Skeletal muscle cell (primary cell): Measurements from ENCODE around the gene PRSS12.

ENCODE experiments used
- DNase-seq: peaks from one replicate; pipeline ENCODE4 v3.0.0-alpha.2; 2010; ENCODE audit warnings: low read depth
- H3K4me3 ChIP-seq: 2 replicates; pipeline ENCODE4 v1.5.1; 2011; ENCODE audit warnings: low read depth, mild to moderate bottlenecking, control low read depth, low read length, moderate library complexity

PRSS12 gene

DNA sequence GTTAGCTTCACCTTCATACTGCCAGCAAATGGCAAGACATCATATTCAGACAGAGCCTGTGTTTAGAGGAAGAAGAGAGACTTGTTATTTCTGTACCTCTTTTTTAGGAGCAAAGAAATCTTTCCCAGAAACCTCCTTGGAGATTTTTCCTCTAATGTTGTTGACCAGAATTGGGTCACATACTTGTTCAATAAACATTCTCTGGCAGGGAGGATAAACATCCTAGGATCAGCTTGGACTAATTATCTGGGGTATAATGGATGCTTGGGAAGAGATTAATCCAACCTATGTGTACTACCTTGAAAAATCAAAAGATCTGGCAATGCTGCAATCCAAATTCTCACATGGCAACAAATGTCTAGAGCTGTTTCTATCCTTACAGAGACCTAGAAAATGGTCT lies 8.4 kb upstream of the PRSS12 start:
- no peak for DNase-seq
- H3K4me3 ChIP-seq: no peak overlapping the region

DNA sequence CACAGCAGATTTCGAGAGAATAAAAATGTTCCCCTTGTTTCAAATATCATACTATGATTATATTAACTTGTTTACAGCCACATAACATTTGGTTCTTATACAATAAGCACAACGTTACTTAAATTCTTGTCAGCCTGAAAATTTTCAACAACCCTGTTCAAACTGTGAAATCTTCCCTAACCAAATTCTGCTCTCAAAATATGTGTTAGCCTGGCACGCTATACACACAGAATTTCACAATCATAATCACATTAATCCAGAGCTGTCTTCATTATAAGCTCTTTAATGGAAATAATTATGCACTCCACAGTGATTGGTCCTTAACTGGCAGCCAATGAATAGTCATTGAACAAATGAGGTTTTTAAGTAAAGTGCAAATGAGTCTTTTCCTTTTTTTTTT lies 7.3 kb upstream of the PRSS12 start:
- H3K4me3 ChIP-seq: no peak overlapping the region
- DNase-seq: no peak

DNA sequence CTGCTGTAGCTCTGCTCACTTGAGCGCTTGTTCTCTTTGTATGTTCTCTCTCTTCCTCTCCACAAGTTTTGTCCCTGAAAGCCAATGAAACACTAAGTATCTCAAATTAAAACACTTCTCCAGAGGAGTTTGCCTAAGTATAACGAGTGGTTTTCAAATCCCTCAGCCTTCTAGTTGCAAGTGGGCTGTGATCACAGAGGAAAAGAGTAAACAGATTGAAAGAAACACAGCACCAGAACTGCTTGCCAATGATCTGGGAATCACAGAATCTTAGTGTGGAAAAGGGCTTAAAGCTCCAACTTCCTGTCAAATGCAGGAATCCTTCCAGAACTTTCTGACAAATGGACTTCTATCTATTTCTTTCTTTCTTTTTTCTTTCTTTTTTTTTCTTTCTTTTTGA lies 4.8 kb upstream of the PRSS12 start:
- no peak for DNase-seq
- no peak overlapping the region for H3K4me3 ChIP-seq

DNA sequence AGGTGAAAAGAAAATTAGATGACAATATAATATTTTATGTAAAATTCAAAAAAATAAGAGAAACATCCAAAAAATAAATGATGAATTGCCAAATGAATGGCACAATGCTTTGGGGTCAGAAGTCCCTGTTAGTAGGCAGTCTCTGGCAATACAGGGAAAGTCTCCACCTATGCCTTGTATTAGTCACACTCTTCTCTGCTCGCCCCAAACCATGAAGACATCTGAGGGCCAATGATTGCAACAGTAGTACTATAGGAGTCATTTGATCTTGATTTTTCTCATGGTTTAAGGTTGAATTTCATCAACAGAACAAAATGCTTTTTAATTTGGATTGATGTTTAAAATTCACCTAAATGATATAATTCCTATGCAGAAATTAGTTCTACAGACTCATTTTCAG lies 3.9 kb upstream of the PRSS12 start:
- peak; percentile 23 for DNase-seq
- no peak overlapping the region for H3K4me3 ChIP-seq

DNA sequence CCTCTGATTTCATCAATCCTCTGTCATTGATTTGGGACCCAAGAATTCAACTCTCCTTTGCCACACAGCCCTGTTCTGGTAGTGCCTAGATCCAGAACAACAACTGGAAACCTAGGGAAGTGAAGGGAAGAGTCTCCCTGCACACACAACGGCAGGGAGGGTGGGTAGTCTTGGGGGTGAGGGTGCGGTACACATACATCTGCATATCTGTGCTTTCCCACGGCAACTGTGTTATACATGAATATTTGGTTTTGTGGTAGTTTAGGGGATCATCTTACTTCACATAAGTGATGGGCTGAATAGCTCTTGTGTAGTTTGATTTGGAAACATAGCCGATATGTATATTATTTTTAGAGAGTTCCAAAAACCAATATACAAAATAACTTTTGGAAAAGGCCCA lies 3.3 kb upstream of the PRSS12 start:
- no peak overlapping the region for H3K4me3 ChIP-seq

DNA sequence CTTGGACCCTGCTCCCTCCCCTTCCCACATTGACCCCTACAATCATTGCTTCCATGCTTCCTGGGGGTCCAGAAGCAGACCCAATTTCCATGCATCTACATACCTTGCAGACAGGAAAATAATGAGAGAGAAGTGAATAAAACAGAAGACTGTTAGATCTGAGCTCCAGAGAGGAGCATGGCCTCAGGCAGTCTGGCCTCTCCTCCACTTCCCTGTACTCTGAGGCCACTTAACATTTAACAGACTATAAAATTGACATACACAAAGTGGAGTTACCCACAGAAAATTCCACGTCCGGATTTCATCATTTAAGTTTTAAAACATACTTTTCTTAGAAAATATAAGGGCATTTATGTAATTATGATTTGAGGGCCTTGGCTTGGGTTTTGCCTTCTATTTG lies 2.1 kb upstream of the PRSS12 start:
- no peak for DNase-seq
- no peak overlapping the region for H3K4me3 ChIP-seq

More for the DNA sequence above, 3.3 kb upstream of the PRSS12 start:
- DNase-seq: no peak

DNA sequence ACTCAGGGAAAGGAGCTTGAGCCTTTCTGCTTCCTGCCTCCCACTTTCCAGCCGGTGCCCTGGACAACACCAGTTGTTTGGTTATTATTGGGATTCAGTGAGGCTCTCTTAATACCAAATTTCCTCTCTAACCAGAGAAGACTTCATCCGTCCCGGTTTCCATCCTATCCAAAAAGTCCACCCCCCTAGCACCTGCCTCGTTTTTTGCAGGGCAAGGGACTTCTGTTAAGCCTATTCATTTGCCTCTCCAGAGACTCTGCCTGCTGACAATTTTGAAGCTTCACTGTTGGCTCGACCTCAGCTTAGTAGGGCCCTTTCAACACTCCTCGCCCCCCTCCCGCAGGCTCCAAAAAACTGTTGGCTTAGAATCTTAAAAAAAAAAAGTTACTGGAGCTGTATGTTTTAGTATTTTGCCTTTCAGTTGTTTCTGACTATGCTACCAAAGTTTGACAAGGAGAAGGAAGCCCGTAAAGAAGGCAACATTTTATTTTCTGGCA lies 779 bp upstream of the PRSS12 start:
- peak overlapping the region; percentile 58 for H3K4me3 ChIP-seq
- no peak for DNase-seq

DNA sequence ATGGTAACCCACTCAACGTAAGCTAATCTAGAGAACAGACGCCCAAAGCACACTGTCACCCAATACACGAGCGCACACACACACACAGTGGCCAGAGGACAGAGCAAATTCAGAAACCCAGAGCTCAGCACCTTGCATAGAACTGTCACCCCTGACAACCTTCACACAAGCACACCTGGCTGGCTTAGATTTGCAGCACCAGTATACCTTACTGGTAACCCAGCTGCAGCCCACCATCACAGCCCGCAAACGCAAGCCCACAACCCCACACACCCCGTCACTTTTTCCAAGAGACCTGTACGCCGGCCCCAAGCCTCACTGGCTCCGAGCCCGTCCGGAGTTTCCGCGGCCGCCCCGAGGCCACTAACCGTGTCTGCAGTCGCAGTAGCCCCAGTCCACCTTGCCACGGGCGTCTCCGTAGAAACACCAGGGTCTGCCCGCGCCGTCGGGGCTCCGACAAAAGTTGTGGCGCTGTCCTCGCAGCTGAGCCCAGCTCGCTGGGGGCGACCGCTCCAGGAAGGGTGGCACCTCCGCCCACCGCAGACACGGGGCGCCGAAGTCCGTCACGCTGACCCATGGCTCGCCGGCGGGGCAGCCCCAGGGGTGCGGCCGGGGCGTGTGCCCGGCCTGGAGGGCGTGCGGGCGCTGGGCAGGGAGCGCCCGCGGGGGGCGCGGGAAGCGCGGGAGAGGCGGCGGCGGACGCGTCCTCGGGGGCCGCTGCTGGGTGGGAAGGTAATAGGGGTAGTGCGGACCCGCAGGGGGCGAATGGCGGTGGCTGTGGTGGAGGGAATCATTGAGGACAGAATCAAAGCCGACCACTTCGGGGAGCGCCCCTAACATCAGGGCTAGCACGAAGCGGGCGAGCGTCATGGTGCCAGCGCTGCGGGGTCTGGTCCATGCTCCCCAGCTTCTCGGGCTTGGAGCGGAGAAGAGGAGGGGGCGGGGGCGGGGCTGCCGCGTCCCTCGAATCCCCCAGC lies 664 bp downstream of the PRSS12 start:
- no peak for DNase-seq
- H3K4me3 ChIP-seq: peak overlapping the region; percentile 58

DNA sequence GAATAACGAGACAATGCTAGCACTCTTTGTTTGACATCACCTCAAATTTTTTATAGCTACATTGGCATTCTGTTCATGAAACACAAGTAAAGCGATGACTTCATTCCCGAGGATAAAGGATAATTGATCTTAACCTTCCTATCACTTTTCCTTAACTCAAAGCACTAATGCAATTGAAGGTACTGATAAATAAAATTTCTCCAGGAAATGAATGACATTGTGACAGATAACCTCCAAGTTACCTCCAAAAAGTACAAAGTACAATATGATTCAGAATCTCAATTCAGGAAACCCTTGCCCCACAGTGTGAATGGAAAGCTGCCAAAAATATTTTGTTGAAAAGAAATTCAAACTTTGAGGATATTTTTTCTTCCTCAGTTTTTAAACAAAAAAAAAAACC lies 1.8 kb downstream of the PRSS12 start:
- DNase-seq: no peak
- H3K4me3 ChIP-seq: no peak overlapping the region

DNA sequence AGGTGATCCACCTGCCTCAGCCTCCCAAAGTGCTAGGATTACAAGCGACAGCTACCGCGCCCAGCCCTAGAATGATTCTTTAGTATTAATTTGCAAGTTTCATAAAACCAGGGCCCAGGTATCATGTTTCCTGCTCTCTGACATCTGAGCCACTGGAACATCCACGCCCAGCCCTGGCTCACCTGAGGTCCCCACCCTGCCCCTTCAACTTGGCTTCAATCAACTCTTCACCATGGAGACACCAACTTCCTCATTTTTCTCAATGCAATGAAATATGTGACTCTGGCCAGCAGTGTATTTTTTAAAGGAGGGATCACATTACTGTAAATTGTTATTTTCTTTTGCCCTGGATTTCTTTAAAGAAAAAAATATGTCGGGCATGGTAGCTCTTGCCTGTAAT lies 3.9 kb downstream of the PRSS12 start:
- DNase-seq: no peak
- H3K4me3 ChIP-seq: no peak overlapping the region

DNA sequence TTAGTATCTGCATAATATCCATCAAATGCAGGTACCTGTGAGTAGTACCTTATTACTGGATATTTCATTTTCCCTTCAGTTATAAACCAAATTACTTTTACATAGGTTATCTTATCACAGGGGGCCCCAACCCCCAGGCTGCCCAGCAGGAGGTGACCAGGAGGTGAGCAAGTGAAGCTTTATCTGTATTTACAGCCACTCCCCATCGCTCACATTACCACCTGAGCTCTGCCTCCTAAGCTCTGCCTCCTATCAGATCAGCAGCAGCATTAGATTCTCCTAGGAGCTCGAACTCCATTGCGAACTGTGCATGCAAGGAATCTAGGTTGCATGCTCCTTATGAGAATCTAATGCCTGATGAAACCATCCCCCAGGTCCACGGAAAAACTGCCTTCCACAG lies 6.3 kb downstream of the PRSS12 start:
- no peak overlapping the region for H3K4me3 ChIP-seq
- DNase-seq: no peak

DNA sequence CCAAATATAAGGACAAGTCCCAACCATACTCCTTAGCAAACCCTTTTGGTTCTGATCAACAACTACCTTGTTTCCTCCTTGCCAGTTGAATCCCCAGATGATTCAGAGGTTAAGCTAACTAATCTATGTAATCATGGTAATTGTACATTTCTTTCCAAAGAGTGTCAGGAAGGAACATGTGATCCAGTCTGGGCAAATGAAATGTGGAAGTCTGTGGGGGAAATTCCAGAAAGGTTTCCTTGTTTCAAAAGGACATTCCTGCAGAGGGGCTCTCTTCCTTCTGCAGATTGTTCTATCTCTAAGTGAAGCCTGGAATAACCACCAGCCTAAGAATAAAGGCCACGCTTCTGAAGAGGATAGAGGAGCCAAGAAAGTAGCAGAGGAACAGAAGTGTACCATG lies 7.0 kb downstream of the PRSS12 start:
- H3K4me3 ChIP-seq: no peak overlapping the region
- no peak for DNase-seq

DNA sequence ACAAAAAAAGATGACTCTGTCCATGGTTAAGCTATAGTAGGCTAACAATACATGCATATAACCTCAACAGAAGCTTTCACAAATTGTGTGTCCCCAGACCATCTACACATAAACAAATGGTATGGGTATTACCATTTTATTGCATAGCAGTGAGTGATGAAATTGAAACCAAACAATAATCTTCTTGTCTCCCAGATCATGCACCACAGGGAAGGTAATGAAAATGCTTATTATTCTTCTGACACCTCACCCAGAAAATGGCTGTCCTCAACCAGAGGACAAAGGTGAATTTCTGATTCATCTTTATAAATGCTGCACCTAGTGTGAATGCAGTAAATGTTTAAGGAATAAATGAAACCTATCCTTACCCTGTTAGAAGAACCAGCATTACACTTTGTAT lies 8.0 kb downstream of the PRSS12 start:
- H3K4me3 ChIP-seq: no peak overlapping the region
- no peak for DNase-seq

DNA sequence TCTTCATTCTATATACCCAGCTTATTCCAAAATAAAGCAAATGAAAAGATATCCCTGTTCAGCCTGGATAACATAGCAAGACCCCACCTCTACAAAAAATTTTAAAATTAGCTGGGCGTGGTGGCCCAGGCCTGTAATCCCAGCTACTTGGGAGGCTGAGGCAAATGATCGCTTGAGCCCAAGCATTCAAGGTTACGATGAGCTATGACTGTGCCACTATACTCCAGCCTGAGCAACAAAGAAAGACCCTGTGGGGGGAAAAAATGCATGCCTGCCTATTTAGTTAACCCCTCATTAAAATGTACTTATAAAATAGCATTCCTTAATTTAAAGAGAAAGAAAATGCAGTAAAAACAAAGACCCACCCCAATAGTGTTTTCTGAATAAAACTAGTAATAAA lies 9.3 kb downstream of the PRSS12 start:
- DNase-seq: no peak
- no peak overlapping the region for H3K4me3 ChIP-seq

DNA sequence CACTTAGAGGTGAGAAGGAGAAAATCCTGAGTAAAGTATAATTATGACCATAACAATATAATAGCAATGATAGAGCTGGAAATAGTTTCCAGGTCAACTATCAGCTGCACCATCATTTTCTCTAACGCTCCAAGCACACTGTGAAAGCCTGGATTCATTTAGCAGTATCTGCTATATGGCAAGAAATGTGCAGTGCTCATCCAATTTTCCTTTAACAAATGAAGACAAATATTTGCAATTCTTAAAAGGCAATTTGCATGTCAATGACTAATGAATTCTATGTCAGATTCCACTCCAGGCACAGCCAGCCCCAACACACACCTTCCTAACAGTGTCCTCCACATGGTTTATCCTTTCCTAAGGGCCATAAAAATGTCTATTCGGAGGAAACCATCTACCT lies 12.7 kb downstream of the PRSS12 start:
- H3K4me3 ChIP-seq: no peak overlapping the region
- no peak for DNase-seq

DNA sequence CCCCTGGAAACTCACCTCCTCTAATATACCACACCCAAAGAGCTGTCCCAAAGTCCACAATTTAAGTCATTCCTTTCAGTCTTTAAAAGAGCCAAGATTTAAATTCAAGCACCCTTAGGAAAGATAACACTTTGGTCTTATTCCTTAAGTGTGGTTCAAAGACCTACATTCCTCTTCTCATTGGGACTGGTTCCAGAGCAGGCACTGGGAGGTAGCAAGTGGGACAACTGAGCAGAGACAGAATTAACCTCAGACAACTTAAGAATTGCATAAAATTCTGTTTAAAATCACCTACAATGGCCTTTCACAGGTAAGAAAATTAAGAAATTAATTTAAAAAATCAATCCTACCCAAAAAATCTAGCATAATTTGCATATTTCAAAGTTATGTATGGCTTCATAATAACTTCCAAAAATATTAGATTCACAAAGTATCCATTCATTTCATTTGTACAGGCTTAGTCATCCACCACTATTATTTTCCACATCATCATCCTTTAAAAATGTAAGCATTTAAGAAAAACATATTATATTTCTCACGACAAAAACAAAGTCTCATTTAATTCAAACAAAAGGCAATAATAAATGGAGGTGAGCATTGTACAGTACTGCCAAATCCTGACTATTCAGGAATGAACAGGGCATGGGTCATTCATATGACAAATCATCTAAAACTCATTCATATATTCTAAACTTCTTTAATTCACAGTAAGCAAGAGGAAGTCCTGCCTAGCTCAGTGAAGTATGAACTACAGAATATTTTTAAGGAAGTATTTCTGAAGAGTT lies 13.6 kb downstream of the PRSS12 start:
- DNase-seq: no peak
- H3K4me3 ChIP-seq: no peak overlapping the region

DNA sequence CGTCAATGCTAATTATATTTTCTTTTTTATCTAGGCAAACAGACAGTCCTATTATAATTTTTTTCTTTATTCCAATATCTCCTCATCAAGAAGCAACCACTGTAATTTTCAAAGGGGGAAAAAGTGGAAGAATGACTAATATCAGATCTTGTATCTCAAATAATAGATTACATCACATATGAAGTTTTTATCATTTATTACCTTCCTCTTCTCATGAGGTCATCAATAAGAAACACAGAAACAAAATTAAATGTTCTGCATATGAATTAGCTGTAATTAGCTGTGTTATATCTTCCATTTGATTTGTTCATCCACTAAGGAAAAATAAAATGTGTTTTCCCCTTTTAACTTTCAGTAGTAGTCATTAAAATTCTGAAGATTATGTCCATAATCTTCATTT lies 14.3 kb downstream of the PRSS12 start:
- no peak overlapping the region for H3K4me3 ChIP-seq
- DNase-seq: no peak

DNA sequence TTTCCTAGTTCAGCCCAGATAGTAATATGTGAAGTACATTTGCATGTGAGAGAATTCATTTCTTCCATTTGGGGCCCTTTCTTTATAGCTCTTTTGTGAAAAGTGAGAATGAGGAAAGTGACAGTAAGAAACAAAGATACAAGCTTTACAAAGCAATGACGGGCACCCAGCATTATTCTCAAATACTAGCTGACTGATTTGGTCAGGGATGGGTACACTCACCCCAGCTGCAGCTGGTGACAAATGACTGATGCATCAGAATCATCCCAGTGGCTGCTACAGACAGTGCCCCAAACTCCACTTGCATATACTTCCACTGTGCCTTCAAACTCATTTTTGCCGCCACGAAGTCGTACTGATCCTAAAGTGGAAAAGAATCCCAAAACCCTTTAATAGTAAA lies 14.8 kb downstream of the PRSS12 start:
- no peak for DNase-seq
- H3K4me3 ChIP-seq: no peak overlapping the region

DNA sequence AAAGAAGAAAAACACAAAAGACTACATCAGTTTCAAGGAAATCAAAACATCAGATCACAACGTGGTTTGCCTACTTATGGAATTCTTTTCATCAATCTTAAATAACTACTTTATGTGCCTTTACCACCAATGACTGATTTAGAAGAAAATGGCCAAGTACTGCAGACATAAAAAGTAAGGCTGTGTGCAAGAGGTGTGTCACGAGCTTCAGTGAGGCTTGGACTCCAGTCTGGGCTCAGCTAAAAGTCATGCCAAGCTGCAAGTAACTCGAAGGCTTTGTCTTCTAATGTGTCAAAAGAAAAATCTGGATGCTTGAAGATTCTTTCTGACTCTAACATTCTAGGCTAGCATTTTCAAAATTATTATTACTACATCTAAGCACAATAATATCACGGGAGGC lies 17.0 kb downstream of the PRSS12 start:
- DNase-seq: no peak
- H3K4me3 ChIP-seq: no peak overlapping the region

DNA sequence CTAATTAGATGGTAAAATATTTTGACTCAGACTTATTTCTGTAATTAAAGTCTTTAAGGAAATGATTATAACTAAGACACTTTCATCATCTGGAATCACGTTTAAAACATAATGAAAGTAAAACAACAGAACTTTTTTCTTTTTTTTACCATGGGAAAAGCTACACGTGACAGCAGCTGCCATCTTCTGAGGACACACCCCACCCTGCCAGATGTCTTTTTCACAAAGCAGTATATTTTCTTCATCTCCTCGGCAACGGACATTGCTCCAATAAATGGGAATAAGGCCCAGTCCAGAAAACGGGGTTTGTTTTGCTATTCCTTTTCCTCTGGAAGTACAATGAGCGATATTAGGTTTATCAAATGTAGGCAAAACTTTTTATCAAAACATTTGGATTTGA lies 17.5 kb downstream of the PRSS12 start:
- no peak overlapping the region for H3K4me3 ChIP-seq

DNA sequence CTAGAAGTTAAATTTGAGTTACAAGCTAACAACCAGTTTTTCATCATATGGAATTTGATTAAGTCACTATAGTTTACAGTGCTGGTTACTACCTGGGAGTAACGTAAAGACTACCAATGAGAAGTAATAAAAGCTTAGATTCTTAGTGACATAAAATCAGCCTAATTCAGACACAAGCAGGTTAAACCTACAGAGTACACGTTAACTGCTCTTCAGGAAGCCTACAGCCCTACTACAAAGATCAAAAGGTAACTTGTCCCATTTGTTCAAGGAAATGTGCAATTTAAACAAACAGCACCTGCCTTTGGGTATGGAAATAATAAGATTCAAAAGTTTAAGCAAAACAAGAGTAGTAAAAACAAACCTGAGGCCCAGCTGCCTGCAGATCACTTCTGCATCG lies 21.5 kb downstream of the PRSS12 start:
- DNase-seq: no peak
- no peak overlapping the region for H3K4me3 ChIP-seq

More for the DNA sequence above, 17.5 kb downstream of the PRSS12 start:
- DNase-seq: no peak
